Astrocyte (in vitro differentiated cells and primary cell): ENCODE results near the gene CLMN. TPM values are rescaled to one million over a fixed set of nuclear protein-coding genes. Genes with fewer than 3 reads are reported as not detected.

ENCODE experiments used
- DNase-seq: peaks from one replicate; pipeline ENCODE4 v3.0.0-alpha.2; 2010; ENCODE audit warnings: low read depth
- FAIRE-seq: peaks from 2 replicates; lab custom pipeline; 2011; peaks lifted over from hg19 to GRCh38; lab: Jason Lieb, UNC
- H2AFZ ChIP-seq: 2 replicates; pipeline ENCODE4 v1.6.0; 2012; ENCODE audit warnings: low read depth, low read length, inconsistent platforms
- H3K27ac ChIP-seq: 2 replicates; pipeline ENCODE4 v1.5.1; 2011; ENCODE audit warnings: low read depth, low read length, inconsistent platforms
- H3K27me3 ChIP-seq: 2 replicates; pipeline ENCODE4 v1.6.0; 2011; ENCODE audit warnings: low read length, inconsistent platforms; ENCODE audit not compliant: insufficient read depth
- H3K36me3 ChIP-seq: 2 replicates; pipeline ENCODE4 v1.5.1; 2011; ENCODE audit warnings: low read length, inconsistent platforms; ENCODE audit not compliant: insufficient read depth
- H3K4me1 ChIP-seq: 2 replicates; pipeline ENCODE4 v1.5.1; 2011; ENCODE audit warnings: low read length, inconsistent platforms; ENCODE audit not compliant: insufficient read depth
- H3K4me2 ChIP-seq: 2 replicates; pipeline ENCODE4 v1.6.0; 2012; ENCODE audit warnings: low read length, inconsistent platforms
- H3K4me3 ChIP-seq: 2 replicates; pipeline ENCODE4 v1.5.1; 2011; ENCODE audit warnings: low read depth, mild to moderate bottlenecking, low read length, inconsistent platforms; ENCODE audit not compliant: insufficient read depth
- H3K79me2 ChIP-seq: 2 replicates; pipeline ENCODE4 v1.6.0; 2012; ENCODE audit warnings: mild to moderate bottlenecking, low read length, inconsistent platforms; ENCODE audit not compliant: insufficient read depth
- H3K9ac ChIP-seq: 2 replicates; pipeline ENCODE4 v1.6.0; 2012; ENCODE audit warnings: mild to moderate bottlenecking, low read length, inconsistent platforms
- H3K9me3 ChIP-seq: 2 replicates; pipeline ENCODE4 v1.5.1; 2012; ENCODE audit warnings: low read depth, mild to moderate bottlenecking, low read length, inconsistent platforms; ENCODE audit not compliant: insufficient read depth
- H4K20me1 ChIP-seq: 2 replicates; pipeline ENCODE4 v1.6.0; 2012; ENCODE audit warnings: low read length, inconsistent platforms; ENCODE audit not compliant: insufficient read depth
- H3K27ac Mint-ChIP-seq: one replicate; pipeline ENCODE4 v1.8.0; 2021; ENCODE audit warnings: mild to moderate bottlenecking, mixed read lengths; ENCODE audit not compliant: unreplicated experiment
- H3K27me3 Mint-ChIP-seq: one replicate; pipeline ENCODE4 v1.8.0; 2021; ENCODE audit warnings: low read depth, mixed read lengths; ENCODE audit not compliant: unreplicated experiment
- H3K36me3 Mint-ChIP-seq: one replicate; pipeline ENCODE4 v1.8.0; 2021; ENCODE audit warnings: low read depth, mixed read lengths; ENCODE audit not compliant: unreplicated experiment
- H3K4me1 Mint-ChIP-seq: one replicate; pipeline ENCODE4 v1.8.0; 2021; ENCODE audit warnings: low read depth, mixed read lengths; ENCODE audit not compliant: unreplicated experiment
- H3K4me3 Mint-ChIP-seq: one replicate; pipeline ENCODE4 v1.8.0; 2021; ENCODE audit warnings: mild to moderate bottlenecking, moderate library complexity, mixed read lengths; ENCODE audit not compliant: unreplicated experiment
- H3K9me3 Mint-ChIP-seq: one replicate; pipeline ENCODE4 v1.8.0; 2021; ENCODE audit warnings: mild to moderate bottlenecking, mixed read lengths; ENCODE audit not compliant: unreplicated experiment
- CTCF ChIP-seq: IDR thresholded peaks from 2 replicates; pipeline ENCODE4 v1.5.1; 2011; ENCODE audit warnings: low read depth, mild to moderate bottlenecking, inconsistent platforms, low read length, moderate library complexity; ENCODE audit not compliant: insufficient read depth
- EZH2 ChIP-seq: IDR thresholded peaks from 2 replicates; pipeline ENCODE4 v1.6.1; 2012; ENCODE audit warnings: mild to moderate bottlenecking, low read length, inconsistent platforms; ENCODE audit not compliant: insufficient read depth
- total RNA-seq: library from RNA; stranded (reverse); gene quantifications from 2 replicates; pipeline ENCODE4 v1.2.1, GENCODE V29; 2021

Gene CLMN
- total RNA-seq, 1 donor from 2014 or later = 14.0 TPM

GRCh38 chr14:95134304-95134933 lies 185.3 kb downstream of the CLMN start:
- TF ChIP-seq EZH2 = no peak
- TF ChIP-seq CTCF = no peak
- Mint-ChIP-seq H3K4me3 (no peak overlapping the region), H3K4me1 (peaks cover 17% of the 10 kb centered on the region), H3K27ac (no peak overlapping the region), H3K27me3 (no peaks in the 10 kb centered on the region), H3K36me3 (peaks cover 6% of the 10 kb centered on the region), H3K9me3 (no peaks in the 10 kb centered on the region)
- DNase-seq (no peak), FAIRE-seq (no peak)
- Histone ChIP-seq H3K79me2 (peaks cover 55% of the 10 kb centered on the region), H3K27me3 (no peaks in the 10 kb centered on the region), H3K9me3 (no peaks in the 10 kb centered on the region), H3K4me1 (no peaks in the 10 kb centered on the region), H3K27ac (no peak overlapping the region), H4K20me1 (peaks cover 49% of the 10 kb centered on the region), H2AFZ (no peak overlapping the region), H3K9ac (no peak overlapping the region), H3K4me2 (no peak overlapping the region), H3K4me3 (no peak overlapping the region), H3K36me3 (peaks cover 12% of the 10 kb centered on the region)

- H3K27ac Mint-ChIP-seq = peak overlapping the region; percentile 43
- Histone ChIP-seq H3K36me3 (peaks cover 12% of the 10 kb centered on the region), H3K79me2 (peaks cover 46% of the 10 kb centered on the region), H3K27ac (no peak overlapping the region), H3K4me1 (no peaks in the 10 kb centered on the region), H4K20me1 (peaks cover 49% of the 10 kb centered on the region), H2AFZ (no peak overlapping the region), H3K9me3 (no peaks in the 10 kb centered on the region), H3K4me3 (no peak overlapping the region), H3K4me2 (no peak overlapping the region), H3K9ac (no peak overlapping the region), H3K27me3 (no peaks in the 10 kb centered on the region)
- no peak overlapping the region for H3K4me3 Mint-ChIP-seq
- H3K27me3 Mint-ChIP-seq = no peaks in the 10 kb centered on the region
- H3K9me3 Mint-ChIP-seq = no peaks in the 10 kb centered on the region
- TF ChIP-seq EZH2 = no peak
- TF ChIP-seq CTCF = no peak
- peaks cover 18% of the 10 kb centered on the region for H3K4me1 Mint-ChIP-seq
- no peak for DNase-seq
- no peak for FAIRE-seq
- H3K36me3 Mint-ChIP-seq = peaks cover 4% of the 10 kb centered on the region
Observed at GRCh38 chr14:95133282-95133681, 186.4 kb downstream of the CLMN start.

GRCh38 chr14:95132760-95133159 lies 186.9 kb downstream of the CLMN start:
- Histone ChIP-seq H3K27ac (no peak overlapping the region), H3K4me3 (no peak overlapping the region), H3K79me2 (peaks cover 41% of the 10 kb centered on the region), H4K20me1 (peaks cover 47% of the 10 kb centered on the region), H3K4me2 (no peak overlapping the region), H3K36me3 (peaks cover 12% of the 10 kb centered on the region), H3K27me3 (no peaks in the 10 kb centered on the region), H3K9ac (no peak overlapping the region), H2AFZ (no peak overlapping the region), H3K4me1 (no peaks in the 10 kb centered on the region), H3K9me3 (no peaks in the 10 kb centered on the region)
- Mint-ChIP-seq H3K27me3 (no peaks in the 10 kb centered on the region), H3K4me3 (no peak overlapping the region), H3K36me3 (peaks cover 4% of the 10 kb centered on the region), H3K4me1 (peaks cover 18% of the 10 kb centered on the region), H3K9me3 (no peaks in the 10 kb centered on the region), H3K27ac (no peak overlapping the region)
- TF ChIP-seq CTCF (no peak), EZH2 (no peak)
- DNase-seq (no peak), FAIRE-seq (peak; percentile 26)
